NT2/D1 (cell line): ENCODE results near the gene CTNS.

Experiments
- YY1 ChIP-seq: IDR thresholded peaks from 2 replicates; pipeline ENCODE4 v1.6.1; 2011; ENCODE audit not compliant: insufficient read length, insufficient read depth
- ZNF274 ChIP-seq: IDR thresholded peaks from 2 replicates; pipeline ENCODE4 v1.6.1; 2011; ENCODE audit warnings: mild to moderate bottlenecking, low read depth, low read length

DNA sequence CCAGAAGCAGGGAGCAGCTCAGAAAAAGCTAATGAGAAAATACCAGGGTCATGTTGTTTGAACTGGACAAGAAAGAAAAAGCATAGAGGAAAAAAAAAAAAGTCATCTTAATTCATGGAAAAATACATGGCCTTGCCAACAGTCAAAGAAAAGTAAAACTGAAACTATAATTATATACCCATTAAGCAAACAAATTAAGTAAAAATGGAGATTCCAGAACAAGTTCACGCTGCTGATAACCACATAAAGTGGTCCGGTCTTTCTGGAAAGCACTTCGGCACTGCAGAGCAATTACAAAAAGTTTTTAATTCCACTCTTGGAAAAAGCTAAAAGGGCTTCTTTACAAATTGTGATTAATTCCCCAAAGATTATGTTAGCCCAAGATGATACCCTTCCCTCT is 71.8 kb downstream of the CTNS start:
- TF ChIP-seq ZNF274, result no peak
- no peak for TF ChIP-seq YY1
